Activated CD8-positive, alpha-beta T cell treated with anti-CD3 and anti-CD28 coated beads for 36 hours (primary cell): ENCODE measurements around the gene CEP350. TPM values are rescaled to one million over a fixed set of nuclear protein-coding genes. Genes with fewer than 3 reads are reported as not detected.
"Not testable (repeated sequence)": the region's sequence is repeated elsewhere in the genome, so short reads cannot be mapped to it uniquely, and the experiment has no call there.

Source experiments
- ATAC-seq: fragments of 200-7000 bp; cut with Tn5 transposase; one replicate; pipeline ENCODE4 v1.10.0; 2021; ENCODE audit warnings: mild to moderate bottlenecking, moderate library complexity
- CTCF ChIA-PET: fragments of 350-600 bp; sonication (Branson Sonifier 250); formaldehyde crosslinking; loops from one replicate; lab custom pipeline; 2021; ENCODE audit warnings: antibody characterized with exemption; lab: Charles Lee
- POLR2A ChIA-PET: fragments of 350-600 bp; sonication (Branson Sonifier 250); formaldehyde crosslinking; loops from one replicate; lab custom pipeline; 2021; ENCODE audit warnings: antibody characterized with exemption; lab: Charles Lee
- DNase-seq: peaks from one replicate; pipeline ENCODE4 v3.0.0-alpha.2; 2020
- H3K27ac Mint-ChIP-seq: one replicate; pipeline ENCODE4 v1.8.0; 2021; ENCODE audit warnings: mild to moderate bottlenecking, mixed read lengths
- H3K27me3 Mint-ChIP-seq: one replicate; pipeline ENCODE4 v1.8.0; 2021; ENCODE audit warnings: mixed read lengths
- H3K36me3 Mint-ChIP-seq: one replicate; pipeline ENCODE4 v1.8.0; 2021; ENCODE audit warnings: low read depth, mixed read lengths
- H3K4me1 Mint-ChIP-seq: one replicate; pipeline ENCODE4 v1.8.0; 2021; ENCODE audit warnings: low read depth, mixed read lengths
- H3K4me3 Mint-ChIP-seq: one replicate; pipeline ENCODE4 v1.8.0; 2021; ENCODE audit warnings: mild to moderate bottlenecking, moderate library complexity, mixed read lengths
- H3K9me3 Mint-ChIP-seq: one replicate; pipeline ENCODE4 v1.8.0; 2021; ENCODE audit warnings: mixed read lengths
- intact Hi-C: fragments of 100-400 bp; cut with micrococcal nuclease; formaldehyde crosslinking; loops from one replicate; pipeline ENCODE4 v1.10.0; 2022
- total RNA-seq, 2 experiments: library from RNA; stranded (reverse); gene quantifications; one replicate each; pipeline ENCODE4 v1.2.3, GENCODE V29; 2021
- TF ChIP-seq, protein P1 (sequence below): fragments of 200-600 bp; IDR thresholded peaks from one replicate; pipeline ENCODE4 v1.8.0; 2022; ENCODE audit warnings: antibody characterized with exemption, mild to moderate bottlenecking

The CEP350 gene
- total RNA-seq, 2 experiments from 2014 or later: 38.9 to 42.3 TPM

DNA sequence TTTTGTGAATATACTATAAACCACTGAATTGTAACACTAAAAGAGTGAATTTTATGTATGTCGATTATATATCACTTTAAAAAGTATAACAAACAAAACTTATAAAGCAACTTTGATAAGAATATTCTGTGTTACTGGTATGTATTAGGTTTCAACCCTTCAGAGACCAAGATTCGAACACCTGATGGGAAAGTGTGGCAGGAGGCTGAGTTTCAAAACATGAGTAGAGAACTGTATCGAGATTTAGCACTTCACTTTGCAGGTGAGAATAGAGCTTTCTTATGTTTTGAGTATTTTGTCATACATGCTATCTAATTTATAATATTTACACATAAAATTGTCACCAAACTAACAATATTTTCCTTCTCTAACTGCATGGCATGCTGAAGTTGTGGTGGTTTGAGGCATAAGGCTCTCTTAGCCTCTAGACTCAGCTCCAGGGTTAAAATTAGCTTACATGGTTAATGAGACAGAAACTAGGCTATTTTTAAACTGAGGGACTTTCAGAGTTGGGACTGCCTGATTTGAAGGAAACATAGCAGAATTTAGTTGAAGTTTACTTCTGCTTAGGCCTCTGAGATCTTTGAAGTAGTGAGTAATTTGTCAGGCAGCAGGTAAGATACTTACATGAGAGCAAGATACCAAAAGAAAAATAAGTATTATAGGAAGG, 48.6 kb downstream of the CEP350 start:
- Mint-ChIP-seq H3K4me3 (no peak overlapping the region), H3K27ac (no peak overlapping the region), H3K36me3 (peaks cover 29% of the 10 kb centered on the region), H3K4me1 (peaks cover 12% of the 10 kb centered on the region), H3K27me3 (no peaks in the 10 kb centered on the region), H3K9me3 (peaks cover 11% of the 10 kb centered on the region)
- POLR2A ChIA-PET: no interaction called here
- DNase-seq: no peak
- TF ChIP-seq, protein P1, sequence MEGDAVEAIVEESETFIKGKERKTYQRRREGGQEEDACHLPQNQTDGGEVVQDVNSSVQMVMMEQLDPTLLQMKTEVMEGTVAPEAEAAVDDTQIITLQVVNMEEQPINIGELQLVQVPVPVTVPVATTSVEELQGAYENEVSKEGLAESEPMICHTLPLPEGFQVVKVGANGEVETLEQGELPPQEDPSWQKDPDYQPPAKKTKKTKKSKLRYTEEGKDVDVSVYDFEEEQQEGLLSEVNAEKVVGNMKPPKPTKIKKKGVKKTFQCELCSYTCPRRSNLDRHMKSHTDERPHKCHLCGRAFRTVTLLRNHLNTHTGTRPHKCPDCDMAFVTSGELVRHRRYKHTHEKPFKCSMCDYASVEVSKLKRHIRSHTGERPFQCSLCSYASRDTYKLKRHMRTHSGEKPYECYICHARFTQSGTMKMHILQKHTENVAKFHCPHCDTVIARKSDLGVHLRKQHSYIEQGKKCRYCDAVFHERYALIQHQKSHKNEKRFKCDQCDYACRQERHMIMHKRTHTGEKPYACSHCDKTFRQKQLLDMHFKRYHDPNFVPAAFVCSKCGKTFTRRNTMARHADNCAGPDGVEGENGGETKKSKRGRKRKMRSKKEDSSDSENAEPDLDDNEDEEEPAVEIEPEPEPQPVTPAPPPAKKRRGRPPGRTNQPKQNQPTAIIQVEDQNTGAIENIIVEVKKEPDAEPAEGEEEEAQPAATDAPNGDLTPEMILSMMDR: no peak
- intact Hi-C loops: no loop called here
- CTCF ChIA-PET: interaction anchor here (0.9 to 1.0 kb wide), 2 partner anchors 18 to 136 kb away, joined by 3 read pairs; no protein-coding TSS in a partner anchor
- no peak for ATAC-seq

DNA sequence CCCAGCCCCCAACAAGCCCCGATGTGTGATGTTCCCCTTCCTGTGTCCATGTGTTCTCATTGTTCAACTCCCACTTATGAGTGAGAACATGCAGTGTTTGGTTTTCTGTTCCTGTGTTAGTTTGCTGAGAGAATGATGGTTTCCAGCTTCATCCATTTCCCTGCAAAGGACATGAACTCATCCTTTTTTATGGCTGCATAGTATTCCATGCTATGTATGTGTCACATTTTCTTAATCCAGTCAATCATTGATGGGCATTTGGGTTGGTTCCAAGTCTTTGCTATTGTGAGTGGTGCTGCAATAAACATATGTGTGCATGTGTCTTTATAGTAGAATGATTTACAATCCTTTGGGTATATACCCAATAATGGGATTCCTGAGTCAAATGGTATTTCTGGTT, 52.2 kb downstream of the CEP350 start:
- intact Hi-C loops, H3K27ac Mint-ChIP-seq: not testable (repeated sequence)

DNA sequence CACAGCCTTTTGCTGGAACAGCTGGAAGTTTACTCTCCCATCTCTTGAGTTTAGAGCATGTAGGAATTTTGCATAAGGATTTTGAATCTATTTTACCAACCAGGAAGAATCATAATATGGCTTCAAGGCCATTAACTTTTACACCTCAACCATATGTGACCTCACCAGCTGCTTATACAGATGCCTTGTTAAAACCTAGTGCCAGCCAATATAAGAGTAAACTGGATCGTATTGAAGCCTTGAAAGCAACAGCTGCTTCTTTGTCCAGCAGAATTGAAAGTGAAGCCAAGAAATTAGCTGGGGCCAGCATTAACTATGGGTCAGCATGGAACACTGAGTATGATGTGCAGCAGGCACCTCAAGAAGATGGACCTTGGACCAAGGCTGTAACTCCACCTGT, 65.4 kb downstream of the CEP350 start:
- DNase-seq (no peak), ATAC-seq (no peak)

More for the DNA sequence above, 52.2 kb downstream of the CEP350 start:
- peaks cover 11% of the 10 kb centered on the region for H3K9me3 Mint-ChIP-seq
- ATAC-seq, H3K27me3 Mint-ChIP-seq, DNase-seq, CTCF ChIA-PET, H3K4me3 Mint-ChIP-seq: not testable (repeated sequence)
- POLR2A ChIA-PET: interaction anchor here (0.6 kb wide), 1 partner anchor 122 kb away, joined by 3 read pairs; no protein-coding TSS in a partner anchor
- H3K4me1 Mint-ChIP-seq: peaks cover 11% of the 10 kb centered on the region
- H3K36me3 Mint-ChIP-seq: peaks cover 29% of the 10 kb centered on the region

DNA sequence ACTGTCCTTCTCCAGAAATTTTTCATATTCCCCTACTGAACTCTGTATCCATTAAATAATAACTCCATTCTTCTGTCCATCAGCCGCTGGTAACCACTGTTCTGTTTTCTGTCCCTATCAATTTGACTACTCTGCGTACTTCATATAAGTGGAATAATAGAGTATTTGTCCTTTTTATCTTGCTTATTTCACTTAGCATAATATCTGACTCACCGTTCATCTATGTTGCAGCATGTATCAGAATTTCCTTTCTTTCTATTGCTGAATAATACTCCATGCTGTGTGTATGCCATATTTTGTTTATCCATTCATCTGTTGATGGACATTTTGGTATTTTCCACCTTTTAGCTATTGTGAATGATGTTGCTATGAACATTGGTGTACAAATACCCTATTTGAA, 71.9 kb downstream of the CEP350 start:
- ATAC-seq (no peak), DNase-seq (no peak)
- H3K27me3 Mint-ChIP-seq: no peaks in the 10 kb centered on the region
- no peak overlapping the region for H3K4me3 Mint-ChIP-seq
- peaks cover 22% of the 10 kb centered on the region for H3K36me3 Mint-ChIP-seq
- no peaks in the 10 kb centered on the region for H3K9me3 Mint-ChIP-seq
- no peak overlapping the region for H3K27ac Mint-ChIP-seq
- intact Hi-C loops: no loop called here
- peaks cover 3% of the 10 kb centered on the region for H3K4me1 Mint-ChIP-seq
- TF ChIP-seq, protein P1: no peak
- ChIA-PET POLR2A (no interaction called here), CTCF (no interaction called here)

More for the DNA sequence above, 65.4 kb downstream of the CEP350 start:
- Mint-ChIP-seq H3K4me1 (no peaks in the 10 kb centered on the region), H3K9me3 (no peaks in the 10 kb centered on the region), H3K27ac (no peak overlapping the region), H3K36me3 (peaks cover 36% of the 10 kb centered on the region), H3K4me3 (no peak overlapping the region), H3K27me3 (no peaks in the 10 kb centered on the region)
- TF ChIP-seq, protein P1: no peak
- ChIA-PET CTCF (interaction anchor here (1.6 kb wide), 1 partner anchor 152 kb away, joined by 5 read pairs; no protein-coding TSS in a partner anchor), POLR2A (no interaction called here)
- intact Hi-C loops: no loop called here

DNA sequence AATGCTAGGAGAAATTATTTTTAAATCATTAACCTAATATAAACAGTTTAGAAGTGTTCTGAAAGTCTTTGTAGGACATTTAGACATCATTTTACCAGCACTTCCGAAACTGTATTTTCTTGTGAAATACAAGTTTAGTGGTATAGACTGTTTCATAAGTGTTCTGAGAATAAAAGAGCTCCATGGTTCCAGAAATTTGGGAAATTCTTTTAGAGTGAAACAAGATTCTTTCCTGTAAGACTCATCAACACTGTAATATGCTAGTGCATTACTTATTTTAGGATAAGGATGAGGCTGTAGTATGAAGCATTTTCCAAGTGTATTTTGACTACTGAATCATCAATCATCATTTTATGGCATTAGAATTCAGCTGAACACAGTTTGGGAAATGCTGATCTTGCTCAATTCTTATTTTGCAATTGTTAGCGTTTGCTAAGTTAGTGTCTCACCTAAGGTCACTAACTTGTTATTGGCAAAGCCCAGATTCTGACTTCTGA, 73.4 kb downstream of the CEP350 start:
- Mint-ChIP-seq H3K4me1 (peaks cover 3% of the 10 kb centered on the region), H3K36me3 (peaks cover 15% of the 10 kb centered on the region), H3K27ac (no peak overlapping the region), H3K27me3 (no peaks in the 10 kb centered on the region), H3K4me3 (no peak overlapping the region), H3K9me3 (no peaks in the 10 kb centered on the region)
- TF ChIP-seq, protein P1: no peak
- POLR2A ChIA-PET: interaction anchor here (1.4 kb wide), 1 partner anchor 73 kb away, joined by 4 read pairs; the partner anchor contains the start of gene CEP350
- CTCF ChIA-PET: no interaction called here
- ATAC-seq (no peak), DNase-seq (no peak)
- intact Hi-C loops: no loop called here
